ENCODE results near the gene SNAI3. TPM values are rescaled to one million over a fixed set of nuclear protein-coding genes. Genes with fewer than 3 reads are reported as not detected.

The SNAI3 gene
- polyA plus RNA-seq, 1 donor from 2014 or later, result not detected

GRCh38 chr16:88687676-88688012 is 1.3 kb upstream of the SNAI3 start:
- Histone ChIP-seq H3K4me2 (ENCODE audit: low read length) (no peak overlapping the region), H3K9ac (ENCODE audit: low read length) (no peak overlapping the region), H3K4me3 (ENCODE audit: low read length) (no peak overlapping the region), H3F3A (ENCODE audit: insufficient read depth, low read length, poor library complexity, severe bottlenecking) (no peaks in the 10 kb centered on the region), H3K27ac (ENCODE audit: low read length) (no peak overlapping the region), H4K20me1 (ENCODE audit: insufficient read depth) (no peaks in the 10 kb centered on the region), H3K27me3 (ENCODE audit: insufficient read depth, low read depth, low read length) (peaks cover 45% of the 10 kb centered on the region), H3K9me3 (ENCODE audit: low read length) (no peaks in the 10 kb centered on the region), H3K79me2 (replicated peaks; ENCODE audit: insufficient read depth, low read length) (no peaks in the 10 kb centered on the region), H2AFZ (ENCODE audit: low read depth, low read length) (no peak overlapping the region), H3K9me2 (ENCODE audit: insufficient read depth, low read length) (no peaks in the 10 kb centered on the region), H3K36me3 (ENCODE audit: insufficient read depth, low read length) (no peaks in the 10 kb centered on the region)
- TF ChIP-seq MXI1 (conservative IDR thresholded peaks at IDR 0.05; ENCODE audit: poor library complexity, severe bottlenecking) (no peak), REST (IDR thresholded peaks at IDR 0.05; ENCODE audit: borderline replicate concordance) (no peak), RAD21 (conservative IDR thresholded peaks at IDR 0.05) (no peak), SMC3 (conservative IDR thresholded peaks at IDR 0.05; ENCODE audit: poor library complexity) (no peak), TAF1 (IDR thresholded peaks at IDR 0.05; ENCODE audit: low read depth) (no peak), EZH2 (IDR thresholded peaks at IDR 0.05; ENCODE audit: borderline replicate concordance, insufficient read depth, low read length, poor library complexity, severe bottlenecking) (no peak), EP300 (conservative IDR thresholded peaks at IDR 0.05; ENCODE audit: poor library complexity, severe bottlenecking) (no peak), POLR2AphosphoS5 (IDR thresholded peaks at IDR 0.05) (no peak)
- TF ChIP-seq, protein P1, sequence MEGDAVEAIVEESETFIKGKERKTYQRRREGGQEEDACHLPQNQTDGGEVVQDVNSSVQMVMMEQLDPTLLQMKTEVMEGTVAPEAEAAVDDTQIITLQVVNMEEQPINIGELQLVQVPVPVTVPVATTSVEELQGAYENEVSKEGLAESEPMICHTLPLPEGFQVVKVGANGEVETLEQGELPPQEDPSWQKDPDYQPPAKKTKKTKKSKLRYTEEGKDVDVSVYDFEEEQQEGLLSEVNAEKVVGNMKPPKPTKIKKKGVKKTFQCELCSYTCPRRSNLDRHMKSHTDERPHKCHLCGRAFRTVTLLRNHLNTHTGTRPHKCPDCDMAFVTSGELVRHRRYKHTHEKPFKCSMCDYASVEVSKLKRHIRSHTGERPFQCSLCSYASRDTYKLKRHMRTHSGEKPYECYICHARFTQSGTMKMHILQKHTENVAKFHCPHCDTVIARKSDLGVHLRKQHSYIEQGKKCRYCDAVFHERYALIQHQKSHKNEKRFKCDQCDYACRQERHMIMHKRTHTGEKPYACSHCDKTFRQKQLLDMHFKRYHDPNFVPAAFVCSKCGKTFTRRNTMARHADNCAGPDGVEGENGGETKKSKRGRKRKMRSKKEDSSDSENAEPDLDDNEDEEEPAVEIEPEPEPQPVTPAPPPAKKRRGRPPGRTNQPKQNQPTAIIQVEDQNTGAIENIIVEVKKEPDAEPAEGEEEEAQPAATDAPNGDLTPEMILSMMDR (IDR thresholded peaks at IDR 0.05; ENCODE audit: poor library complexity, severe bottlenecking), result no peak

DNA sequence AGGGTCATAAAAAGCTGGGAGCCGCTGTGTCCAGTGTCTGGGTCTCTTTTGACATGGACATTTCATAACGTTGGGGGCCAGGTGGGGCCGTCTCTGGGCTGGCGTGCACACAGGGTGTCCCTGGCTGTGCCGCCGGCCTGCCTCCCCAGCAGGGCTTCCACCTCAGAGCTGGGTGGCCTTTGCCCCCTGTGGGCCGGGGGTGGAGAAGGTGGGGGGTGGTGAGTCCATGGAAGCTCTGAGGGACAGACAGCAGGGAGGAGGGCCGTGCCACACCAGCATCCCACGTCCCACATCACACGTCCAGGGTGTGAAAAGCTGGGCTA is 908 bp upstream of the SNAI3 start:
- Histone ChIP-seq H2AFZ (ENCODE audit: low read depth, low read length) (no peak overlapping the region), H3K27ac (ENCODE audit: low read length) (no peak overlapping the region), H3K9me3 (ENCODE audit: low read length) (no peaks in the 10 kb centered on the region), H3K79me2 (replicated peaks; ENCODE audit: insufficient read depth, low read length) (no peaks in the 10 kb centered on the region), H3K4me2 (ENCODE audit: low read length) (no peak overlapping the region), H3K27me3 (ENCODE audit: insufficient read depth, low read depth, low read length) (peaks cover 45% of the 10 kb centered on the region), H3F3A (ENCODE audit: insufficient read depth, low read length, poor library complexity, severe bottlenecking) (no peaks in the 10 kb centered on the region), H3K4me3 (ENCODE audit: low read length) (no peak overlapping the region), H3K9me2 (ENCODE audit: insufficient read depth, low read length) (no peaks in the 10 kb centered on the region), H4K20me1 (ENCODE audit: insufficient read depth) (no peaks in the 10 kb centered on the region), H3K36me3 (ENCODE audit: insufficient read depth, low read length) (no peaks in the 10 kb centered on the region), H3K9ac (ENCODE audit: low read length) (no peak overlapping the region)
- TF ChIP-seq TAF1 (IDR thresholded peaks at IDR 0.05; ENCODE audit: low read depth) (no peak), EZH2 (IDR thresholded peaks at IDR 0.05; ENCODE audit: borderline replicate concordance, insufficient read depth, low read length, poor library complexity, severe bottlenecking) (no peak), SMC3 (conservative IDR thresholded peaks at IDR 0.05; ENCODE audit: poor library complexity) (no peak), MXI1 (conservative IDR thresholded peaks at IDR 0.05; ENCODE audit: poor library complexity, severe bottlenecking) (no peak), REST (IDR thresholded peaks at IDR 0.05; ENCODE audit: borderline replicate concordance) (no peak), POLR2AphosphoS5 (IDR thresholded peaks at IDR 0.05) (no peak), EP300 (conservative IDR thresholded peaks at IDR 0.05; ENCODE audit: poor library complexity, severe bottlenecking) (no peak), RAD21 (conservative IDR thresholded peaks at IDR 0.05) (no peak)
- TF ChIP-seq, protein P1 (IDR thresholded peaks at IDR 0.05; ENCODE audit: poor library complexity, severe bottlenecking), result no peak
